ENCODE measurements around the gene MAPK8.

MAPK8 gene

GRCh38 chr10:48450741-48451466, 144.4 kb downstream of the MAPK8 start:
- Histone ChIP-seq H3K4me1 (ENCODE audit: insufficient read depth, low read length) (no peaks in the 10 kb centered on the region), H3K27ac (ENCODE audit: low read depth, low read length) (no peak overlapping the region)
- WGBS: 95% methylated on average over 43 of the region's 43 CpGs

DNA sequence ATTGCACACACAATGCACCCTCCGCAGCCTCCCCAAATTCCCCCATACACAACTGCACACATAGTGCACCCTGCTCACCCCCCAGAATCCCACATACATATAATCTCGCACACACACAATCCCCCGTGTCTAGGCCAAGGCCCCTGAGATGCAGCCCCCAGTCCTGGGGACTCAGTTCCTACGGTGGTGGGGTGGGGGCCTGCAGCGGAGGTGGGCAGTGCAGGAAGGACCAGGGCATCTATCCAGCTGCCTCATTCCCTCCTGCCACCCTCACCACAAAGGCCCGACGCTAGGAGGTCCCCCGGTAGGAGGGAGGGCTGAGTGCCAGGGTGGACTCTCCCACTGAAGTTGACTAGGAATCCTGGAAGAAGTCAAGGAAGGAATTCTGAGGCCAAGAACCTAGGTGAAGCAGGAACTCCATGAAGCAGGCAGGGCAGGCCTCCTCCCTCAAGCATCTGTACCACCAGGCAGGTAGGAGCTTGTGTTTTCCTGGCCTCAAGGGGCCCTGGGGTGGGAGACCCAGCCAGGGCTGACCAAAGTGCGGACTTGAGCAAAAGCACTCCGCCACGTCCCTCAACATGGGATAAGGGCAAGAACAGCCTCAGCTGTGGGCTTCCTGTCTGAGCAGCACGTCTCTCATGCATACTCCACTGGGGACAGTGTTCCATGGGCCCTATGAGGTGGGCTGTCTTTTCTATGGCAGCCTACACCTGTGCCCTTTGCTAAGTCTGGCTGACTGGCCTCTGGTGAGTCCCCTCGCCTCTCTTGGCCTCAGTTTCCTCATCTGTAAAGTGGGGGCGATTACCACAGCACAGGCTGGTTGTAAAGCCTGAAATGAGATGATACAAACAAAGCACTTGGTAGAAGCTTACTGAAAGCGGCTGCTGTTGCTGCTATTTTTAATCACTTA, 145.7 kb downstream of the MAPK8 start:
- Histone ChIP-seq H3K9me3 (ENCODE audit: insufficient read depth, low read depth, low read length) (no peaks in the 10 kb centered on the region), H3K36me3 (ENCODE audit: insufficient read depth, low read length) (no peaks in the 10 kb centered on the region), H3K27me3 (ENCODE audit: insufficient read depth, low read length) (no peaks in the 10 kb centered on the region), H3K27ac (ENCODE audit: low read depth, low read length) (no peak overlapping the region), H3K4me1 (ENCODE audit: insufficient read depth, low read length) (no peaks in the 10 kb centered on the region; the same call in 1 of the 2 replicates), H3K9ac (ENCODE audit: low read depth, low read length) (no peak overlapping the region), H3K4me3 (ENCODE audit: low read length) (no peak overlapping the region)
- 95% methylated on average over 14 of the region's 15 CpGs for WGBS

More at GRCh38 chr10:48450741-48451466, 144.4 kb downstream of the MAPK8 start:
- Histone ChIP-seq H3K27me3 (ENCODE audit: insufficient read depth, low read length) (no peaks in the 10 kb centered on the region), H3K9ac (ENCODE audit: low read depth, low read length) (no peak overlapping the region), H3K36me3 (ENCODE audit: insufficient read depth, low read length) (no peaks in the 10 kb centered on the region), H3K9me3 (ENCODE audit: insufficient read depth, low read depth, low read length) (no peaks in the 10 kb centered on the region), H3K4me3 (ENCODE audit: low read length) (no peak overlapping the region)

GRCh38 chr10:48452879-48453412, 146.5 kb downstream of the MAPK8 start:
- Histone ChIP-seq H3K4me3 (ENCODE audit: low read length) (no peak overlapping the region), H3K36me3 (ENCODE audit: insufficient read depth, low read length) (no peaks in the 10 kb centered on the region), H3K27ac (ENCODE audit: low read depth, low read length) (no peak overlapping the region), H3K27me3 (ENCODE audit: insufficient read depth, low read length) (no peaks in the 10 kb centered on the region), H3K9ac (ENCODE audit: low read depth, low read length) (no peak overlapping the region), H3K4me1 (ENCODE audit: insufficient read depth, low read length) (no peaks in the 10 kb centered on the region; the same call in 1 of the 2 replicates), H3K9me3 (ENCODE audit: insufficient read depth, low read depth, low read length) (no peaks in the 10 kb centered on the region)
- WGBS: 97% methylated on average over 6 of the region's 6 CpGs

GRCh38 chr10:48453451-48454301, 147.2 kb downstream of the MAPK8 start:
- H3K9ac ChIP-seq (ENCODE audit: low read depth, low read length): no peak overlapping the region
- no peaks in the 10 kb centered on the region for H3K9me3 ChIP-seq (ENCODE audit: insufficient read depth, low read depth, low read length)
- H3K27ac ChIP-seq (ENCODE audit: low read depth, low read length): no peak overlapping the region
- H3K4me1 ChIP-seq (ENCODE audit: insufficient read depth, low read length): no peaks in the 10 kb centered on the region; the same call in 1 of the 2 replicates
- H3K4me3 ChIP-seq (ENCODE audit: low read length): no peak overlapping the region
- 93% methylated on average over 19 of the region's 19 CpGs for WGBS
- H3K36me3 ChIP-seq (ENCODE audit: insufficient read depth, low read length): no peaks in the 10 kb centered on the region
- H3K27me3 ChIP-seq (ENCODE audit: insufficient read depth, low read length): no peaks in the 10 kb centered on the region

DNA sequence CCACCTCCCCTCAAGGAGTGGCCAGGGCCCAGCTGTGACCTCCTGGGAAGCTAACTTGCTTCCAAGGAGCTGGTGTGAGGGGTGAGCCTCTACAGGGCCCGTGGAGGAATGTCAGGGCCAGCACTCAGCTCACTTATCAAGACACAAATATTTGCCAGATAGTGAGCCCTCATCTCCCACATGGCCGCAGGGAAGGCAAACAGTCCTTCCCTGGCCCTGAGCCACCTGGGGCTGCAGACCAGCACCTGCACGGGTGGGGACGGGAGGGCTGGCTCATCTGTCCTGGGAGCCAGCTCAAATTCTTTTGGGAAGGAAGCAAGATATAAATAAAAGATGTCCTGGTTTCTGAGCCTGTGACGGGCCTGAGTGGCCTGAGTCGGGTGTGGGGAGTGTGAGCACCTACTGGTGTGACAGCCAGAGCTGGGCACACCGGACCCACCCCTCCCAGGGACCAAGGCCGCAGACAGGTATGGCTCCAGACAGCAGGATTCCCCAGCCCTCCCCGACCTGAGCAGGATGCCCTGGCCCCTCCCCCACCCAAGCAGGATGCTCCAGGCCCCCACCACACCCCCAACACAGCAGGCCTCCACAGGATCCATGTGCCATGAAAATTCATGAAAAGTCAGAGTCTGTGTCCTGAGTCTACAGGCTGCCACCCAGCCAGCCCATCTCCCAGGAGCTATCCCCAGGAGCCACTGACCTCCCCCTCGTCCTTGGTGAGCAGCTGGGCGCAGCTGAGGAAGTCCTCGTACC, 148.0 kb downstream of the MAPK8 start:
- 83% methylated on average over 12 of the region's 12 CpGs for WGBS
- no peak overlapping the region for H3K27ac ChIP-seq (ENCODE audit: low read depth, low read length)

DNA sequence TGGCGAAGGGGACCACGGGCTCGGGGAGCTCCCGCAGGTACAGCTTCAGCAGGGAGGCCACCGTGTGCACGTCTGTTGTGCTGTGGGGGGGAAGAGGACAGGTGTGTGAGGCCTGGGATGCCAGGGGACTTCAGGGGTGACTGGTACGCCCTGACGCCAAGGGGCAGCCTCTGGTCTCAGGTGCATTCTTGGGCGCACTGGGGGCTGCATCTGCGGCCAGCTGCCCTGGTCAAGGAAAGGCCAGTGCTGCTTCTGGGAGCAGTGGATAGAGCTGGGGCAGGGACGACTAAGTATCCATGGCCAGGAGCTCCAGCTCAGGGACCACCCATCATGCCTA, 148.5 kb downstream of the MAPK8 start:
- Histone ChIP-seq H3K9me3 (ENCODE audit: insufficient read depth, low read depth, low read length) (no peaks in the 10 kb centered on the region), H3K27me3 (ENCODE audit: insufficient read depth, low read length) (no peaks in the 10 kb centered on the region), H3K9ac (ENCODE audit: low read depth, low read length) (no peak overlapping the region), H3K4me3 (ENCODE audit: low read length) (no peak overlapping the region), H3K4me1 (ENCODE audit: insufficient read depth, low read length) (no peaks in the 10 kb centered on the region; the same call in 1 of the 2 replicates), H3K36me3 (ENCODE audit: insufficient read depth, low read length) (no peaks in the 10 kb centered on the region), H3K27ac (ENCODE audit: low read depth, low read length) (no peak overlapping the region)
- WGBS: 92% methylated on average over 11 of the region's 11 CpGs

More for the DNA sequence above, 148.0 kb downstream of the MAPK8 start:
- Histone ChIP-seq H3K4me1 (ENCODE audit: insufficient read depth, low read length) (no peaks in the 10 kb centered on the region; the same call in 1 of the 2 replicates), H3K9ac (ENCODE audit: low read depth, low read length) (no peak overlapping the region), H3K9me3 (ENCODE audit: insufficient read depth, low read depth, low read length) (no peaks in the 10 kb centered on the region), H3K4me3 (ENCODE audit: low read length) (no peak overlapping the region), H3K27me3 (ENCODE audit: insufficient read depth, low read length) (no peaks in the 10 kb centered on the region), H3K36me3 (ENCODE audit: insufficient read depth, low read length) (no peaks in the 10 kb centered on the region)

- Histone ChIP-seq H3K4me1 (ENCODE audit: insufficient read depth, low read length) (no peaks in the 10 kb centered on the region; the same call in 1 of the 2 replicates), H3K27ac (ENCODE audit: low read depth, low read length) (no peak overlapping the region), H3K9me3 (ENCODE audit: insufficient read depth, low read depth, low read length) (no peaks in the 10 kb centered on the region), H3K36me3 (ENCODE audit: insufficient read depth, low read length) (no peaks in the 10 kb centered on the region), H3K9ac (ENCODE audit: low read depth, low read length) (no peak overlapping the region), H3K4me3 (ENCODE audit: low read length) (no peak overlapping the region), H3K27me3 (ENCODE audit: insufficient read depth, low read length) (no peaks in the 10 kb centered on the region)
- 96% methylated on average over 15 of the region's 15 CpGs for WGBS
These were observed 149.1 kb downstream of the MAPK8 start for GRCh38 chr10:48455392-48456151.

DNA sequence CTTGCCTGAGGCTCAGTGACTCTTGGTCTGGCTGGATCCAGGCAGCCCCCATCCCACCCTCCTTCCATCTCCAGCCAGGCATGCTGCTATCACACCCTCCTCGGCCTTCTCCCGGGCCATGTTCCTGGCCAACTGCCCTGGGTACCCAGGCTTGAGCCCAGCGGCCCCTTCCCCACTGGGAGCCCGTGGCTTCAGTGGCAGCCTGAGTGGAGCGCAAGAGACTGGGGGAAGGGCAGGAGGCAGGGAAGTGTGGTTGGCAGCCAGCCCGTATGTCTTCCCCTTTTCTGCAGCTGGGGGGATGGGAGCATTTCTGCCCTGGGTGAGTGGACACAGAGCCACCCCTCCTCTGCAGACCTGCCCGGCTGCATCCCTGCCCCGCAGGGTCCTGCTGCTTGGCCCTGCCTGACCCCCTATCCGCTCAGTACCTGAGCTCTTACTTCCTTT, 149.9 kb downstream of the MAPK8 start:
- WGBS: 62% methylated on average over 9 of the region's 9 CpGs
- Histone ChIP-seq H3K27ac (ENCODE audit: low read depth, low read length) (no peak overlapping the region), H3K9ac (ENCODE audit: low read depth, low read length) (no peak overlapping the region), H3K36me3 (ENCODE audit: insufficient read depth, low read length) (no peaks in the 10 kb centered on the region), H3K4me3 (ENCODE audit: low read length) (no peak overlapping the region), H3K4me1 (ENCODE audit: insufficient read depth, low read length) (no peaks in the 10 kb centered on the region; the same call in 1 of the 2 replicates), H3K9me3 (ENCODE audit: insufficient read depth, low read depth, low read length) (no peaks in the 10 kb centered on the region), H3K27me3 (ENCODE audit: insufficient read depth, low read length) (no peaks in the 10 kb centered on the region)

- 80% methylated on average over 24 of the region's 24 CpGs for WGBS
- Histone ChIP-seq H3K27me3 (ENCODE audit: insufficient read depth, low read length) (no peaks in the 10 kb centered on the region), H3K27ac (ENCODE audit: low read depth, low read length) (no peak overlapping the region), H3K9me3 (ENCODE audit: insufficient read depth, low read depth, low read length) (no peaks in the 10 kb centered on the region), H3K4me3 (ENCODE audit: low read length) (no peak overlapping the region), H3K4me1 (ENCODE audit: insufficient read depth, low read length) (no peaks in the 10 kb centered on the region; the same call in 1 of the 2 replicates), H3K36me3 (ENCODE audit: insufficient read depth, low read length) (no peaks in the 10 kb centered on the region), H3K9ac (ENCODE audit: low read depth, low read length) (no peak overlapping the region)
These were observed 150.6 kb downstream of the MAPK8 start for GRCh38 chr10:48456808-48457761.
